AG09319 (cell line): ENCODE results near the gene HELZ.

ENCODE experiments used
- DNase-seq: peaks from one replicate; pipeline ENCODE4 v3.0.0-alpha.2; 2010; ENCODE audit warnings: low read depth; ENCODE audit errors: extremely low read depth
- CTCF ChIP-seq: IDR thresholded peaks from 2 replicates; pipeline ENCODE4 v1.5.1; 2011; ENCODE audit warnings: low read depth, mild to moderate bottlenecking, inconsistent platforms, low read length, moderate library complexity

HELZ gene

GRCh38 chr17:67156269-67157199 lies 88.5 kb downstream of the HELZ start:
- DNase-seq, result no peak

GRCh38 chr17:67152824-67153223 lies 92.2 kb downstream of the HELZ start:
- TF ChIP-seq CTCF, result no peak
- DNase-seq, result no peak

More at GRCh38 chr17:67156269-67157199, 88.5 kb downstream of the HELZ start:
- no peak for TF ChIP-seq CTCF

GRCh38 chr17:67151717-67152116 lies 93.3 kb downstream of the HELZ start:
- no peak for TF ChIP-seq CTCF
- DNase-seq, result no peak

GRCh38 chr17:67150826-67151225 lies 94.2 kb downstream of the HELZ start:
- DNase-seq, result no peak
- no peak for TF ChIP-seq CTCF

GRCh38 chr17:67148352-67148751 lies 96.6 kb downstream of the HELZ start:
- no peak for DNase-seq
- no peak for TF ChIP-seq CTCF

GRCh38 chr17:67145183-67145805 lies 99.7 kb downstream of the HELZ start:
- no peak for DNase-seq

More at GRCh38 chr17:67145183-67145805, 99.7 kb downstream of the HELZ start:
- TF ChIP-seq CTCF, result no peak
